GM19099 (cell line): ENCODE data around the gene PMP22.

ENCODE experiments used
- POLR2A ChIP-seq: IDR thresholded peaks from 3 replicates; pipeline ENCODE4 v1.6.1; 2011; ENCODE audit warnings: low read depth; ENCODE audit not compliant: insufficient read length; ENCODE audit errors: extremely low read depth

The PMP22 gene

GRCh38 chr17:15284537-15284936 lies 19.4 kb upstream of the PMP22 start:
- no peak for TF ChIP-seq POLR2A

- no peak for TF ChIP-seq POLR2A
These were observed 19.0 kb upstream of the PMP22 start for GRCh38 chr17:15284107-15284506.

- TF ChIP-seq POLR2A: no peak
These were observed 16.8 kb upstream of the PMP22 start for GRCh38 chr17:15281909-15282308.

GRCh38 chr17:15278924-15279477 lies 13.9 kb upstream of the PMP22 start:
- TF ChIP-seq POLR2A: no peak

GRCh38 chr17:15278380-15278779 lies 13.3 kb upstream of the PMP22 start:
- TF ChIP-seq POLR2A: no peak

GRCh38 chr17:15274017-15274416 lies 8.9 kb upstream of the PMP22 start:
- TF ChIP-seq POLR2A: no peak

- no peak for TF ChIP-seq POLR2A
These were observed 8.1 kb upstream of the PMP22 start for GRCh38 chr17:15273141-15273793.

GRCh38 chr17:15271741-15272140 lies 6.6 kb upstream of the PMP22 start:
- TF ChIP-seq POLR2A: no peak

GRCh38 chr17:15270628-15271381 lies 5.7 kb upstream of the PMP22 start:
- no peak for TF ChIP-seq POLR2A

GRCh38 chr17:15269780-15270089 lies 4.6 kb upstream of the PMP22 start:
- TF ChIP-seq POLR2A: no peak

- no peak for TF ChIP-seq POLR2A
These were observed 4.1 kb upstream of the PMP22 start for GRCh38 chr17:15269087-15269779.

GRCh38 chr17:15268461-15268860 lies 3.3 kb upstream of the PMP22 start:
- TF ChIP-seq POLR2A: no peak

- no peak for TF ChIP-seq POLR2A
These were observed 2.9 kb upstream of the PMP22 start for GRCh38 chr17:15267996-15268395.

GRCh38 chr17:15266325-15267125 lies 1.4 kb upstream of the PMP22 start:
- TF ChIP-seq POLR2A: no peak

GRCh38 chr17:15264542-15264941 lies 584 bp downstream of the PMP22 start:
- TF ChIP-seq POLR2A: no peak

GRCh38 chr17:15263680-15264079 lies 1.4 kb downstream of the PMP22 start:
- no peak for TF ChIP-seq POLR2A

GRCh38 chr17:15263206-15263579 lies 1.9 kb downstream of the PMP22 start:
- no peak for TF ChIP-seq POLR2A
